Common myeloid progenitor, CD34-positive (primary cell): Measurements from ENCODE around the gene COL23A1.
A peak's percentile ranks its signal among the peaks of the same experiment; 100 is the strongest.

ENCODE experiments used
- CTCF ChIA-PET: fragments of 350-600 bp; sonication (Branson Sonifier 250); formaldehyde crosslinking; loops from one replicate; lab custom pipeline; 2021; ENCODE audit warnings: antibody characterized with exemption; lab: Charles Lee
- POLR2A ChIA-PET: fragments of 350-600 bp; sonication (Branson Sonifier 250); formaldehyde crosslinking; loops from one replicate; lab custom pipeline; 2021; ENCODE audit warnings: antibody characterized with exemption; lab: Charles Lee
- DNase-seq, 3 donors: peaks; one replicate each; pipeline versions ENCODE4 v3.0.0 to v3.0.0-alpha.2; 2013
- H3K27ac ChIP-seq, 2 experiments: 1 replicate in 1 of 2; 2 replicates in 1 of 2; pipeline ENCODE4 v1.7.0; 2013; ENCODE audit warnings: inconsistent platforms in 2 of 2, low read length in 2 of 2, mild to moderate bottlenecking in 2 of 2, low read depth in 1 of 2, moderate library complexity in 1 of 2; ENCODE audit not compliant: severe bottlenecking in 2 of 2, insufficient read depth in 1 of 2, poor library complexity in 1 of 2
- H3K27me3 ChIP-seq, 5 experiments: replicated peaks in 2 of 5; 1 replicate in 3 of 5; 2 replicates in 2 of 5; pipeline versions ENCODE4 v1.6.1 to v1.7.0; 2013; ENCODE audit warnings: low read length in 4 of 5, mild to moderate bottlenecking in 2 of 5, moderate library complexity in 2 of 5, inconsistent platforms in 1 of 5; ENCODE audit not compliant: insufficient read depth in 5 of 5, control insufficient read depth in 4 of 5
- H3K36me3 ChIP-seq, 4 experiments: 1 replicate in 2 of 4; 2 replicates in 2 of 4; pipeline versions ENCODE4 v1.6.1 to v1.7.0; 2013; ENCODE audit warnings: low read length in 3 of 4, control low read depth in 1 of 4, mild to moderate bottlenecking in 1 of 4; ENCODE audit not compliant: control insufficient read depth in 4 of 4, insufficient read depth in 4 of 4
- H3K4me1 ChIP-seq, 4 experiments: 1 replicate in 3 of 4; 2 replicates in 1 of 4; pipeline versions ENCODE4 v1.6.1 to v1.7.1; 2013; ENCODE audit warnings: low read length in 3 of 4, mild to moderate bottlenecking in 3 of 4, control low read depth in 1 of 4, inconsistent platforms in 1 of 4, moderate library complexity in 1 of 4; ENCODE audit not compliant: control insufficient read depth in 4 of 4, insufficient read depth in 4 of 4; ENCODE audit errors: control extremely low read depth in 1 of 4
- H3K4me3 ChIP-seq, 7 experiments: 1 replicate in 4 of 7; 2 replicates in 3 of 7; pipeline versions ENCODE4 v1.5.1 to v1.7.0; 2013; ENCODE audit warnings: mild to moderate bottlenecking in 7 of 7, low read length in 6 of 7, moderate library complexity in 6 of 7, inconsistent platforms in 2 of 7, low read depth in 2 of 7, control low read depth in 1 of 7; ENCODE audit not compliant: insufficient read depth in 4 of 7, control insufficient read depth in 1 of 7; ENCODE audit errors: extremely low read depth in 1 of 7
- H3K9me3 ChIP-seq, 5 experiments: 1 replicate in 4 of 5; 2 replicates in 1 of 5; pipeline versions ENCODE4 v1.6.1 to v1.7.1; 2013; ENCODE audit warnings: low read length in 4 of 5, mild to moderate bottlenecking in 2 of 5, inconsistent platforms in 1 of 5, low read depth in 1 of 5, moderate library complexity in 1 of 5; ENCODE audit not compliant: control insufficient read depth in 4 of 5, insufficient read depth in 2 of 5; ENCODE audit errors: control extremely low read depth in 1 of 5
- WGBS: methylation state at CpG from one replicate; pipeline ENCODE4 v1.1.5; 2013; ENCODE audit not compliant: insufficient coverage; 5-methylcytosine and 5-hydroxymethylcytosine counted together

Gene COL23A1

GRCh38 chr5:178561746-178562264 is 28.4 kb downstream of the COL23A1 start:
- CTCF ChIA-PET: no interaction called here
- peaks cover 0 to 17% (median 11%) of the 10 kb centered on the region in 4 experiments for H3K4me1 ChIP-seq
- DNase-seq: peak in 1 of 3 donors; percentile 17
- WGBS: 53% methylated on average over 18 of the region's 23 CpGs
- peaks cover 3 to 55% (median 26%) of the 10 kb centered on the region in 5 experiments for H3K27me3 ChIP-seq
- POLR2A ChIA-PET: no interaction called here
- H3K9me3 ChIP-seq: peaks cover 0 to 2% (median 0%) of the 10 kb centered on the region in 5 experiments
- H3K27ac ChIP-seq: no peak overlapping the region
- no peak overlapping the region for H3K4me3 ChIP-seq
- no peaks in the 10 kb centered on the region for H3K36me3 ChIP-seq

DNA sequence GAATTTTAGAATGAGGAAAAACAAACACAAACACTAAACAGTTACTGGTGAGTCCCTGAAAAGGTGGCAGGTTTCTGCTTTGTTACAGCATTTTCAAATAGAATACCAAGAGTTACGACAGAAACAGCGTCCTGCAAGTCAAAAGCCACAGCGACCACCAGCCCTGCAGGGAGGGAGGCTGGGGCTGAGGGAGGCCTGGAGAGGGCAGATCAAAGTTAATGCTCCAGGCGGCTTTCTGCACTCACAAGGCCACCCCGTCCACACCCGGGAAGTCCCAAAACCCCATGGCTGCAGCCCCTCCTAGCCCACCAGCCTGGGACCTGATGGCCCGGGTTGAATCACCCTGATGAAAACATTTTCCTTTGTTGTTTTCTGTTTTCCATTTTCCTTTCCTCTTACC is 29.3 kb downstream of the COL23A1 start:
- Histone ChIP-seq H3K4me1 (peaks cover 0 to 17% (median 11%) of the 10 kb centered on the region in 4 experiments), H3K27ac (no peak overlapping the region), H3K9me3 (peaks cover 0 to 2% (median 0%) of the 10 kb centered on the region in 5 experiments), H3K4me3 (no peak overlapping the region), H3K27me3 (peaks cover 3 to 55% (median 24%) of the 10 kb centered on the region in 5 experiments), H3K36me3 (no peaks in the 10 kb centered on the region)
- ChIA-PET POLR2A (no interaction called here), CTCF (no interaction called here)
- WGBS: 74% methylated on average over 7 of the region's 7 CpGs
- no peak for DNase-seq

- peaks cover 0 to 36% (median 10%) of the 10 kb centered on the region in 5 experiments for H3K27me3 ChIP-seq
- no peaks in the 10 kb centered on the region for H3K9me3 ChIP-seq
- CTCF ChIA-PET: no interaction called here
- WGBS: 95% methylated on average over 9 of the region's 11 CpGs
- no peaks in the 10 kb centered on the region for H3K36me3 ChIP-seq
- no peak overlapping the region for H3K4me3 ChIP-seq
- POLR2A ChIA-PET: no interaction called here
- peaks cover 0 to 17% (median 11%) of the 10 kb centered on the region in 4 experiments for H3K4me1 ChIP-seq
- DNase-seq: no peak
- H3K27ac ChIP-seq: no peak overlapping the region
These were observed 32.8 kb downstream of the COL23A1 start for GRCh38 chr5:178557416-178557815.

GRCh38 chr5:178555771-178556211 is 34.4 kb downstream of the COL23A1 start:
- no peak overlapping the region for H3K4me3 ChIP-seq
- peaks cover 0 to 20% (median 6%) of the 10 kb centered on the region in 5 experiments for H3K27me3 ChIP-seq
- no peaks in the 10 kb centered on the region for H3K36me3 ChIP-seq
- no peak for DNase-seq
- H3K27ac ChIP-seq: no peak overlapping the region
- WGBS: 96% methylated on average over 14 of the region's 14 CpGs
- POLR2A ChIA-PET: no interaction called here
- H3K4me1 ChIP-seq: peaks cover 0 to 9% (median 8%) of the 10 kb centered on the region in 4 experiments
- CTCF ChIA-PET: interaction anchor here (1.1 kb wide), 1 partner anchor 275 kb away, joined by 3 read pairs; no protein-coding TSS in a partner anchor
- H3K9me3 ChIP-seq: no peaks in the 10 kb centered on the region

- no peak overlapping the region for H3K4me3 ChIP-seq
- ChIA-PET POLR2A (no interaction called here), CTCF (interaction anchor here (1.1 to 1.8 kb wide), 3 partner anchors 271 to 275 kb away, joined by 3 to 8 read pairs (median 3); no protein-coding TSS in a partner anchor)
- DNase-seq: no peak
- H3K9me3 ChIP-seq: no peaks in the 10 kb centered on the region
- no peak overlapping the region for H3K27ac ChIP-seq
- H3K4me1 ChIP-seq: peaks cover 0 to 4% (median 3%) of the 10 kb centered on the region in 4 experiments
- WGBS: 93% methylated on average over 7 of the region's 7 CpGs
- no peaks in the 10 kb centered on the region for H3K36me3 ChIP-seq
- peaks cover 0 to 12% (median 3%) of the 10 kb centered on the region in 5 experiments for H3K27me3 ChIP-seq
These were observed 35.2 kb downstream of the COL23A1 start for GRCh38 chr5:178555005-178555404.

GRCh38 chr5:178554311-178554710 is 35.9 kb downstream of the COL23A1 start:
- DNase-seq: no peak
- H3K9me3 ChIP-seq: no peaks in the 10 kb centered on the region
- no peak overlapping the region for H3K27ac ChIP-seq
- no peaks in the 10 kb centered on the region for H3K36me3 ChIP-seq
- no peak overlapping the region for H3K4me3 ChIP-seq
- 96% methylated on average over 11 of the region's 11 CpGs for WGBS
- ChIA-PET CTCF (interaction anchor here (1.2 to 1.8 kb wide), 2 partner anchors 270 to 273 kb away, joined by 3 to 8 read pairs; no protein-coding TSS in a partner anchor), POLR2A (no interaction called here)
- no peaks in the 10 kb centered on the region for H3K4me1 ChIP-seq
- H3K27me3 ChIP-seq: peaks cover 0 to 10% (median 2%) of the 10 kb centered on the region in 5 experiments

- no peak overlapping the region for H3K4me3 ChIP-seq
- DNase-seq: no peak
- H3K27ac ChIP-seq: no peak overlapping the region
- H3K27me3 ChIP-seq: peaks cover 0 to 5% (median 0%) of the 10 kb centered on the region in 5 experiments
- POLR2A ChIA-PET: no interaction called here
- H3K4me1 ChIP-seq: no peaks in the 10 kb centered on the region
- CTCF ChIA-PET: interaction anchor here (1.4 to 4.6 kb wide), 3 partner anchors 269 to 274 kb away, joined by 4 to 41 read pairs (median 8); no protein-coding TSS in a partner anchor
- no peaks in the 10 kb centered on the region for H3K36me3 ChIP-seq
- H3K9me3 ChIP-seq: no peaks in the 10 kb centered on the region
- 98% methylated on average over 12 of the region's 13 CpGs for WGBS
These were observed 36.7 kb downstream of the COL23A1 start for GRCh38 chr5:178553517-178553916.
